SK-N-SH (cell line): ENCODE data around the gene TCOF1. TPM values are rescaled to one million over a fixed set of nuclear protein-coding genes. Genes with fewer than 3 reads are reported as not detected.

ENCODE experiments used
- CTCF ChIA-PET: fragments of 300-600, 350-600 bp; formaldehyde crosslinking; extraction: SDS; loops from one replicate; lab custom pipeline; 2021; lab: Yijun Ruan, JAX
- POLR2A ChIA-PET: fragments of 350-600 bp; sonication (Branson Sonifier 250); formaldehyde crosslinking; extraction: SDS; loops from one replicate; lab custom pipeline; 2020; ENCODE audit warnings: antibody characterized with exemption, inconsistent platforms; lab: Yijun Ruan, JAX
- DNase-seq: peaks from one replicate; pipeline ENCODE4 v3.0.0; 2012
- H2AFZ ChIP-seq: fragments of 200-600 bp; sonication (generic); 2 replicates; pipeline ENCODE4 v1.8.1; 2016; ENCODE audit warnings: antibody characterized with exemption, mild to moderate bottlenecking, low read depth
- H3F3A ChIP-seq: fragments of 200-600 bp; sonication (generic); replicated peaks from 2 replicates; pipeline ENCODE3; 2016; ENCODE audit warnings: antibody characterized with exemption, mild to moderate bottlenecking; ENCODE audit not compliant: insufficient read depth
- H3K27ac ChIP-seq, 2 experiments: fragments of 200-500 bp in 1 of 2; fragments of 200-600 bp in 1 of 2; sonication (Bioruptor generic) in 1 of 2; sonication (generic), shearing (Covaris generic) in 1 of 2; 2 replicates each; pipeline versions ENCODE4 v1.5.1 to v1.6.1; 2014 to 2016; ENCODE audit warnings: low read depth in 2 of 2, inconsistent platforms in 1 of 2, low read length in 1 of 2, mild to moderate bottlenecking in 1 of 2, mixed read lengths in 1 of 2
- H3K27me3 ChIP-seq: fragments of 200-600 bp; sonication (generic), shearing (Covaris generic); 2 replicates; pipeline ENCODE4 v1.6.1; 2016; ENCODE audit warnings: mixed run types; ENCODE audit not compliant: insufficient read depth
- H3K36me3 ChIP-seq, 2 experiments: fragments of 200-500 bp in 1 of 2; fragments of 200-600 bp in 1 of 2; sonication (Bioruptor generic) in 1 of 2; sonication (generic) in 1 of 2; replicated peaks in 1 of 2; 2 replicates each; pipeline versions ENCODE3 to v1.5.1; 2014 to 2016; ENCODE audit warnings: low read length in 1 of 2, mild to moderate bottlenecking in 1 of 2; ENCODE audit not compliant: insufficient read depth in 2 of 2, control insufficient read depth in 1 of 2
- H3K4me1 ChIP-seq, 2 experiments: fragments of 200-500 bp in 1 of 2; fragments of 200-600 bp in 1 of 2; sonication (Bioruptor generic) in 1 of 2; sonication (generic), shearing (Covaris generic) in 1 of 2; 2 replicates each; pipeline versions ENCODE4 v1.5.1 to v1.6.1; 2014 to 2016; ENCODE audit warnings: low read depth in 1 of 2, low read length in 1 of 2, mixed run types in 1 of 2; ENCODE audit not compliant: insufficient read depth in 2 of 2, control insufficient read depth in 1 of 2
- H3K4me2 ChIP-seq: fragments of 200-600 bp; sonication (generic), shearing (Covaris generic); 2 replicates; pipeline ENCODE4 v1.6.1; 2017; ENCODE audit warnings: mixed run types
- H3K4me3 ChIP-seq, 2 experiments: fragments of 200-500 bp in 1 of 2; fragments of 200-600 bp in 1 of 2; sonication (Bioruptor generic) in 1 of 2; sonication (generic), shearing (Covaris generic) in 1 of 2; 2 replicates each; pipeline versions ENCODE4 v1.5.1 to v1.8.1; 2014 to 2016; ENCODE audit warnings: low read depth in 2 of 2, inconsistent platforms in 1 of 2, low read length in 1 of 2, mild to moderate bottlenecking in 1 of 2, mixed read lengths in 1 of 2, moderate library complexity in 1 of 2
- H3K79me2 ChIP-seq: fragments of 200-600 bp; sonication (generic); 2 replicates; pipeline ENCODE4 v1.8.1; 2017; ENCODE audit warnings: mild to moderate bottlenecking; ENCODE audit not compliant: insufficient read depth
- H3K9ac ChIP-seq: fragments of 200-600 bp; sonication (generic); 2 replicates; pipeline ENCODE4 v1.6.1; 2017; ENCODE audit warnings: mixed run types
- H3K9me2 ChIP-seq: fragments of 200-600 bp; sonication (generic); 2 replicates; pipeline ENCODE4 v1.6.1; 2017; ENCODE audit warnings: mixed run types
- H3K9me3 ChIP-seq: fragments of 200-600 bp; sonication (generic); 2 replicates; pipeline ENCODE4 v1.6.1; 2017; ENCODE audit warnings: mixed run types, mild to moderate bottlenecking, moderate library complexity
- H4K20me1 ChIP-seq: fragments of 200-600 bp; sonication (generic); 2 replicates; pipeline ENCODE4 v1.6.1; 2017; ENCODE audit warnings: mild to moderate bottlenecking, mixed run types; ENCODE audit not compliant: insufficient read depth
- CHD2 ChIP-seq: fragments of 150-350 bp; IDR thresholded peaks from 2 replicates; pipeline ENCODE4 v1.6.1; 2018; ENCODE audit warnings: low read length; ENCODE audit not compliant: partially characterized antibody
- EP300 ChIP-seq, 2 experiments: IDR thresholded peaks; 2 replicates each; pipeline versions ENCODE4 v1.4.0 to v1.6.1; 2012; ENCODE audit warnings: borderline replicate concordance in 1 of 2, low read depth in 1 of 2, low read length in 1 of 2
- EZH2phosphoT487 ChIP-seq: fragments of 200-600 bp; sonication (generic); IDR thresholded peaks from 2 replicates; pipeline ENCODE4 v1.6.1; 2017; ENCODE audit warnings: low read depth, mixed run types, mild to moderate bottlenecking, antibody characterized with exemption, moderate library complexity, borderline replicate concordance
- FOSL2 ChIP-seq: IDR thresholded peaks from 2 replicates; pipeline ENCODE4 v1.4.0; 2012; ENCODE audit warnings: low read depth, mild to moderate bottlenecking, moderate library complexity, borderline replicate concordance
- FOXJ3 ChIP-seq: sonication (generic); formaldehyde crosslinking; IDR thresholded peaks from 2 replicates; pipeline ENCODE4 v1.5.1; 2020; ENCODE audit warnings: mild to moderate bottlenecking, missing genetic modification reagents
- GABPA ChIP-seq: IDR thresholded peaks from 2 replicates; pipeline ENCODE4 v1.4.0; 2012; ENCODE audit warnings: low read depth, mild to moderate bottlenecking
- GATA2 ChIP-seq: sonication (generic); formaldehyde crosslinking; IDR thresholded peaks from 2 replicates; pipeline ENCODE4 v1.5.0; 2020; ENCODE audit warnings: mild to moderate bottlenecking, missing genetic modification reagents
- JUND ChIP-seq: IDR thresholded peaks from 2 replicates; pipeline ENCODE4 v1.4.0; 2012
- MEF2A ChIP-seq: IDR thresholded peaks from 2 replicates; pipeline ENCODE4 v1.4.0; 2012; ENCODE audit warnings: low read depth, borderline replicate concordance
- MXI1 ChIP-seq: IDR thresholded peaks from 2 replicates; pipeline ENCODE4 v1.6.1; 2012; ENCODE audit warnings: mild to moderate bottlenecking, low read depth, low read length, improper control_type of control experiment
- NRF1 ChIP-seq: IDR thresholded peaks from 2 replicates; pipeline ENCODE4 v1.6.1; 2012; ENCODE audit warnings: low read depth, mild to moderate bottlenecking, low read length
- POLR2AphosphoS5 ChIP-seq: IDR thresholded peaks from 2 replicates; pipeline ENCODE4 v1.6.1; 2012; ENCODE audit warnings: low read depth, low read length
- RAD21 ChIP-seq: IDR thresholded peaks from 2 replicates; pipeline ENCODE4 v1.6.1; 2012; ENCODE audit warnings: mild to moderate bottlenecking, low read length
- RCOR1 ChIP-seq: fragments of 150-350 bp; IDR thresholded peaks from 2 replicates; pipeline ENCODE4 v1.6.1; 2017; ENCODE audit warnings: antibody characterized with exemption, low read length
- REST ChIP-seq: IDR thresholded peaks from 2 replicates; pipeline ENCODE4 v1.6.1; 2012; ENCODE audit warnings: mild to moderate bottlenecking, low read depth, low read length, moderate library complexity
- RFX5 ChIP-seq: IDR thresholded peaks from 2 replicates; pipeline ENCODE4 v1.6.1; 2012; ENCODE audit warnings: mild to moderate bottlenecking, improper control_type of control experiment, low read length
- RXRA ChIP-seq: IDR thresholded peaks from 2 replicates; pipeline ENCODE4 v1.4.0; 2012; ENCODE audit warnings: low read depth, mild to moderate bottlenecking, borderline replicate concordance
- SIN3A ChIP-seq: IDR thresholded peaks from 2 replicates; pipeline ENCODE4 v1.6.1; 2012; ENCODE audit warnings: low read depth, mild to moderate bottlenecking, low read length, moderate library complexity, borderline replicate concordance
- SMC3 ChIP-seq: IDR thresholded peaks from 2 replicates; pipeline ENCODE4 v1.6.1; 2012; ENCODE audit warnings: low read depth, low read length, improper control_type of control experiment
- TCF12 ChIP-seq: IDR thresholded peaks from 2 replicates; pipeline ENCODE4 v1.4.0; 2012
- ZBTB33 ChIP-seq: IDR thresholded peaks from 2 replicates; pipeline ENCODE4 v1.4.0; 2012; ENCODE audit warnings: low read depth, borderline replicate concordance
- WGBS: methylation state at CpG from one replicate; pipeline ENCODE4 v1.1.6; 2017; ENCODE audit warnings: low lambda C conversion rate; 5-methylcytosine and 5-hydroxymethylcytosine counted together
- polyA plus RNA-seq, 3 experiments: library from polyadenylated mRNA; depleted of rRNA; stranded (reverse); fragments of >200 nt; gene quantifications; 2 replicates each; pipeline ENCODE4 v1.2.3, GENCODE V29; 2012
- TF ChIP-seq, protein P1 (sequence below): IDR thresholded peaks from 2 replicates; pipeline ENCODE4 v1.4.0; 2012; ENCODE audit warnings: low read depth, borderline replicate concordance
- TF ChIP-seq, protein P2 (sequence below): IDR thresholded peaks from 2 replicates; pipeline ENCODE4 v1.4.0; 2012; ENCODE audit warnings: low read depth

The TCOF1 gene
- polyA plus RNA-seq, 1 of the 3 experiments (the other 2 are of a cell fraction) = 33.0 TPM

DNA sequence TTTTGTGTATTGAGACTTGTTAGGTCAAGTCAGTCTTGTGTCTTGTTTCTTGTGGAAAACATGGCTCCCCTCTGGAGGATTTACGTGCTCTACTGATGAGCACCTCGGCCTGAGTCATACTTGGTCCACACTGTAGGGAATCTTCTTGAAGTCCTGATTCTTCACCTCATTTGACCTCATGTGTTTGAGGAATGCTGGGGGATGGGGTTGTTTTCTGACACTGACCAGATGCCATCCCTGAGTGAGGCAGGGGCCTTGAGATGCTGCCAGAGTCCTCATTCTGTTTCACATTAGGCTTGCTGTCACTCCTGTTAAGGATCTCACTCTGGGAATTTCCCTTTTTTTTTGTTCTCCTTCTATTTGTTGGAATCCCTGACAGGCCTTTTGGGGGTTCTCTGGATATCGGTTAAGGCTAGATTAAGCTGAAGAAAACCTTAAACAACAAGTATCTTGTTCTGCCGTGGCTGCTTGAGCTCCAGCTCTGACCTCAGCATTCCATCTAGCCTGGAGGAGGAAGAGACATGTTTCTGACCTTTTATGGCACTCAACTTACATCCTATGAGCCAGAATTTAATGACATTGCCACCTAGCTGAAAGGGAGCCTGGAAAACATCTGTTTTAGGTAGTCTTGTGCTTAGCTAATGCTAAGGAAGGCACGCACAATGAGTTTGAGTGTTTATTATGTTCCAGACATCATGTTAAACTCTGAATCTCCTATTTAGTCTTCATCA lies 20.6 kb downstream of the TCOF1 start (continued):
- TF ChIP-seq, protein P1, sequence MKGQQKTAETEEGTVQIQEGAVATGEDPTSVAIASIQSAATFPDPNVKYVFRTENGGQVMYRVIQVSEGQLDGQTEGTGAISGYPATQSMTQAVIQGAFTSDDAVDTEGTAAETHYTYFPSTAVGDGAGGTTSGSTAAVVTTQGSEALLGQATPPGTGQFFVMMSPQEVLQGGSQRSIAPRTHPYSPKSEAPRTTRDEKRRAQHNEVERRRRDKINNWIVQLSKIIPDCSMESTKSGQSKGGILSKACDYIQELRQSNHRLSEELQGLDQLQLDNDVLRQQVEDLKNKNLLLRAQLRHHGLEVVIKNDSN = no peak
- TF ChIP-seq RCOR1 (0 out of 2 replicates have a peak, but pooled peaks have one; percentile 18), GATA2 (CRISPR knock-in tag) (no peak), EZH2phosphoT487 (no peak), RFX5 (no peak), GABPA (no peak), SMC3 (no peak), CHD2 (peak; percentile 53), FOXJ3 (CRISPR knock-in tag) (no peak), JUND (peak; percentile 93), EP300 (IDR thresholded peaks at IDR 0.05; ENCODE audit: borderline replicate concordance in 1 of 2, low read depth in 1 of 2, low read length in 1 of 2) (peak; percentile 79 to 95), SIN3A (peak; percentile 88; the same call in 1 of the 2 replicates)

DNA sequence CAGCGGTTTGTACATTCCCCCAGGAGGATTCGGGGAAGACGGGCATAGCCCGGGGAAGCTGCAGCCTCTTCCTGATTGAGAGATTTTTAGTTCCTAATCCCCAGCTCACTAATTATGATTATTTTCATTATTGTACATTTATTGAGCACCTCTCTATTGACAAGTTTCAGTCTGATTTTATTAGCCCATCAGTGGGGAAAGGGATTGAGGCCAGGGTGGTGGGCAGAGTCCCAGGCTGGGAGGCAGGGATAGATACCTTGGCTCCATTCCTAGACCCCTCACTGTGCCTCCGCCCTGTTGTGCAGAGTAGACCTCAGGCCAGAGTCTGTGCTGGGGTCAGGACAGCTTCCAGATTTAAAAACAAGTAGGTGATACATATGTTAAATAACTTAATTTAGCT lies 27.2 kb downstream of the TCOF1 start:
- no peak for TF ChIP-seq FOSL2
- TF ChIP-seq JUND = no peak
- TF ChIP-seq NRF1 = no peak
- no peak for TF ChIP-seq TCF12
- TF ChIP-seq RAD21 = no peak
- TF ChIP-seq ZBTB33 = no peak
- TF ChIP-seq, protein P2, sequence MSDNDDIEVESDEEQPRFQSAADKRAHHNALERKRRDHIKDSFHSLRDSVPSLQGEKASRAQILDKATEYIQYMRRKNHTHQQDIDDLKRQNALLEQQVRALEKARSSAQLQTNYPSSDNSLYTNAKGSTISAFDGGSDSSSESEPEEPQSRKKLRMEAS = no peak
- no peak for TF ChIP-seq MXI1
- TF ChIP-seq RXRA = no peak
- no peak for TF ChIP-seq GABPA
- no peak for TF ChIP-seq RFX5
- no peak for TF ChIP-seq POLR2AphosphoS5
- no peak for TF ChIP-seq RCOR1
- no peak for TF ChIP-seq MEF2A
- no peak for TF ChIP-seq REST
- TF ChIP-seq GATA2 (CRISPR knock-in tag) = no peak
- no peak for TF ChIP-seq SMC3
- TF ChIP-seq SIN3A = no peak
- TF ChIP-seq, protein P1 = no peak
- CTCF ChIA-PET = interaction anchor here (1.2 kb wide), 1 partner anchor 11 kb away, joined by 3 read pairs; no protein-coding TSS in a partner anchor

More for the DNA sequence above, 27.2 kb downstream of the TCOF1 start:
- no peak overlapping the region for H3K9ac ChIP-seq
- DNase-seq = no peak
- 92% methylated on average over 5 of the region's 5 CpGs for WGBS
- peaks cover 4% of the 10 kb centered on the region for H3F3A ChIP-seq
- no peak overlapping the region for H3K4me2 ChIP-seq
- H3K27ac ChIP-seq = no peak overlapping the region
- no peaks in the 10 kb centered on the region for H4K20me1 ChIP-seq
- POLR2A ChIA-PET = no interaction called here
- H3K4me1 ChIP-seq = no peaks in the 10 kb centered on the region
- no peaks in the 10 kb centered on the region for H3K9me2 ChIP-seq
- no peak overlapping the region for H3K4me3 ChIP-seq
- no peaks in the 10 kb centered on the region for H3K9me3 ChIP-seq
- no peaks in the 10 kb centered on the region for H3K27me3 ChIP-seq
- peaks cover 47 to 91% of the 10 kb centered on the region in 2 experiments for H3K36me3 ChIP-seq
- no peaks in the 10 kb centered on the region for H3K79me2 ChIP-seq
- H2AFZ ChIP-seq = no peak overlapping the region
